Calu3 (cell line): ENCODE data around the gene POP4. TPM values are rescaled to one million over a fixed set of nuclear protein-coding genes. Genes with fewer than 3 reads are reported as not detected.

Experiments used
- BruUV-seq: library from RNA; stranded (reverse); fragments of 400-500 nt; replicated peaks from 2 replicates; lab custom pipeline; 2021; lab: Mats Ljungman, UMichigan
- CTCF ChIA-PET: fragments of 300-600 bp; sonication (Branson Sonifier 250); formaldehyde crosslinking; loops from one replicate; lab custom pipeline; 2022; ENCODE audit warnings: antibody characterized with exemption; lab: Charles Lee
- DNase-seq: peaks from one replicate; pipeline ENCODE4 v3.0.0; 2022
- H3K27ac Mint-ChIP-seq: one replicate; pipeline ENCODE4 v1.8.0; 2022; ENCODE audit warnings: mixed read lengths; ENCODE audit not compliant: unreplicated experiment
- H3K27me3 Mint-ChIP-seq: one replicate; pipeline ENCODE4 v1.8.0; 2022; ENCODE audit warnings: mixed read lengths; ENCODE audit not compliant: unreplicated experiment
- H3K36me3 Mint-ChIP-seq: one replicate; pipeline ENCODE4 v1.8.0; 2022; ENCODE audit warnings: mild to moderate bottlenecking, moderate library complexity, mixed read lengths; ENCODE audit not compliant: insufficient read depth, unreplicated experiment
- H3K4me1 Mint-ChIP-seq: one replicate; pipeline ENCODE4 v1.8.0; 2022; ENCODE audit warnings: mild to moderate bottlenecking, low read depth, mixed read lengths; ENCODE audit not compliant: unreplicated experiment
- H3K4me3 Mint-ChIP-seq: one replicate; pipeline ENCODE4 v1.8.0; 2022; ENCODE audit warnings: mild to moderate bottlenecking, low read depth, moderate library complexity, mixed read lengths; ENCODE audit not compliant: unreplicated experiment
- H3K9me3 Mint-ChIP-seq: one replicate; pipeline ENCODE4 v1.8.0; 2022; ENCODE audit warnings: low read depth, mixed read lengths; ENCODE audit not compliant: unreplicated experiment
- intact Hi-C: fragments of 100-400 bp; cut with micrococcal nuclease; formaldehyde crosslinking; loops from one replicate; pipeline ENCODE4 v1.10.0; 2022; ENCODE audit not compliant: unreplicated experiment
- total RNA-seq: library from RNA; stranded (reverse); gene quantifications from 2 replicates; pipeline ENCODE4 v1.2.3, GENCODE V29; 2022
- TF ChIP-seq, protein P1 (sequence below): fragments of 200-600 bp; IDR thresholded peaks from one replicate; pipeline ENCODE4 v1.8.0; 2022; ENCODE audit warnings: antibody characterized with exemption; ENCODE audit not compliant: unreplicated experiment

Gene POP4
- total RNA-seq, 1 experiment from 2014 or later = 72.9 TPM

- H3K4me3 Mint-ChIP-seq = no peak overlapping the region
- CTCF ChIA-PET = no interaction called here
- H3K4me1 Mint-ChIP-seq = no peaks in the 10 kb centered on the region
These were observed 40.9 kb upstream of the POP4 start for GRCh38 chr19:29565171-29565570.

GRCh38 chr19:29566496-29567054, 39.5 kb upstream of the POP4 start:
- CTCF ChIA-PET = no interaction called here
- no peaks in the 10 kb centered on the region for H3K36me3 Mint-ChIP-seq

More at GRCh38 chr19:29565171-29565570, 40.9 kb upstream of the POP4 start:
- Mint-ChIP-seq H3K27ac (no peak overlapping the region), H3K27me3 (peaks cover 54% of the 10 kb centered on the region), H3K36me3 (no peaks in the 10 kb centered on the region), H3K9me3 (no peaks in the 10 kb centered on the region)
- intact Hi-C loops = no loop called here
- no TSS peak for BruUV-seq
- TF ChIP-seq, protein P1, sequence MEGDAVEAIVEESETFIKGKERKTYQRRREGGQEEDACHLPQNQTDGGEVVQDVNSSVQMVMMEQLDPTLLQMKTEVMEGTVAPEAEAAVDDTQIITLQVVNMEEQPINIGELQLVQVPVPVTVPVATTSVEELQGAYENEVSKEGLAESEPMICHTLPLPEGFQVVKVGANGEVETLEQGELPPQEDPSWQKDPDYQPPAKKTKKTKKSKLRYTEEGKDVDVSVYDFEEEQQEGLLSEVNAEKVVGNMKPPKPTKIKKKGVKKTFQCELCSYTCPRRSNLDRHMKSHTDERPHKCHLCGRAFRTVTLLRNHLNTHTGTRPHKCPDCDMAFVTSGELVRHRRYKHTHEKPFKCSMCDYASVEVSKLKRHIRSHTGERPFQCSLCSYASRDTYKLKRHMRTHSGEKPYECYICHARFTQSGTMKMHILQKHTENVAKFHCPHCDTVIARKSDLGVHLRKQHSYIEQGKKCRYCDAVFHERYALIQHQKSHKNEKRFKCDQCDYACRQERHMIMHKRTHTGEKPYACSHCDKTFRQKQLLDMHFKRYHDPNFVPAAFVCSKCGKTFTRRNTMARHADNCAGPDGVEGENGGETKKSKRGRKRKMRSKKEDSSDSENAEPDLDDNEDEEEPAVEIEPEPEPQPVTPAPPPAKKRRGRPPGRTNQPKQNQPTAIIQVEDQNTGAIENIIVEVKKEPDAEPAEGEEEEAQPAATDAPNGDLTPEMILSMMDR = no peak
- no peak for DNase-seq

GRCh38 chr19:29567366-29567915, 38.6 kb upstream of the POP4 start:
- Mint-ChIP-seq H3K4me1 (no peaks in the 10 kb centered on the region), H3K27me3 (peaks cover 66% of the 10 kb centered on the region), H3K9me3 (no peaks in the 10 kb centered on the region), H3K4me3 (no peak overlapping the region), H3K27ac (no peak overlapping the region), H3K36me3 (no peaks in the 10 kb centered on the region)
- TF ChIP-seq, protein P1 = no peak
- BruUV-seq = no TSS peak
- CTCF ChIA-PET = no interaction called here
- no peak for DNase-seq
- intact Hi-C loops = no loop called here

More at GRCh38 chr19:29566496-29567054, 39.5 kb upstream of the POP4 start:
- no peaks in the 10 kb centered on the region for H3K4me1 Mint-ChIP-seq
- no TSS peak for BruUV-seq
- no peak for DNase-seq
- no peaks in the 10 kb centered on the region for H3K9me3 Mint-ChIP-seq
- TF ChIP-seq, protein P1 = no peak
- intact Hi-C loops = no loop called here
- H3K27me3 Mint-ChIP-seq = peaks cover 66% of the 10 kb centered on the region
- H3K27ac Mint-ChIP-seq = no peak overlapping the region
- H3K4me3 Mint-ChIP-seq = no peak overlapping the region

- Mint-ChIP-seq H3K4me3 (no peak overlapping the region), H3K4me1 (no peaks in the 10 kb centered on the region), H3K27me3 (peaks cover 66% of the 10 kb centered on the region), H3K27ac (no peak overlapping the region), H3K36me3 (no peaks in the 10 kb centered on the region), H3K9me3 (no peaks in the 10 kb centered on the region)
- DNase-seq = no peak
- intact Hi-C loops = no loop called here
- BruUV-seq = no TSS peak
- TF ChIP-seq, protein P1 = no peak
- CTCF ChIA-PET = no interaction called here
These were observed 37.8 kb upstream of the POP4 start for GRCh38 chr19:29568036-29569025.
